Measurements from ENCODE around the gene MRO.
"Not testable (repeated sequence)": the region's sequence is repeated elsewhere in the genome, so short reads cannot be mapped to it uniquely, and the experiment has no call there.

Gene MRO

DNA sequence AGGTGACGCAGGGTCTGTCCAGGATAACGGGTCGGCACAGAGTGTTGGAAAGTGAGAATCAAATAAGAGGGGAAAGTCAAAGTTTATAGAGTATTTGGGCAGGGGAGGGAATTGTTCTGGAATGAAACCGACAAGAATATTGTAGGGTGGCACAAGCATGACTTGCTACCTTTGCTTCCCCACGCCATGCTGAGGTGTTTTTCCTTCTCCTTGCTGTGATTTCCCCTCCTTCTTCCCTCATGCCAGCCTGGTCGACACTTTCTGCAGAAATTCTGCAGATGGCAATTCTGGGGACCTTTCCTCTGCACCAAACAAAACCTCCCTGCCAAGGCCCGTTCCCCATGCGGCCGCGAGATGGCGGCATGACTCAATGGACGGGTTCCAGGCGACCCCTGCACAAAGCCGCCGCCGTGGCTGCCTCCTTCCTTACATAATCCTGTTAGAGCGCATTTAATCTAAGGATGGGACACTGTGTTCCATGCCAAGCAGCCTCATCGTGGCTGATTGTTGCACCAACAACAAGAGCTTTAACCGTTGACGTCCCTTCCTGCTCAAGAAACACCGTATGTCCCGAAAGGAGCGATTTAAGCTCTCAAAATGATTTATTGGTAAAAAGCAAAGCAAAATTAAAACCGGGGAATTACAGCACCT, at the start of gene MRO:
TSS of gene MRO (minus strand) at position 289 of the 651 bp plus-strand sequence. CDS start 10,616 bp downstream, outside the sequence.
- peak; percentile 58 for DNase-seq

DNA sequence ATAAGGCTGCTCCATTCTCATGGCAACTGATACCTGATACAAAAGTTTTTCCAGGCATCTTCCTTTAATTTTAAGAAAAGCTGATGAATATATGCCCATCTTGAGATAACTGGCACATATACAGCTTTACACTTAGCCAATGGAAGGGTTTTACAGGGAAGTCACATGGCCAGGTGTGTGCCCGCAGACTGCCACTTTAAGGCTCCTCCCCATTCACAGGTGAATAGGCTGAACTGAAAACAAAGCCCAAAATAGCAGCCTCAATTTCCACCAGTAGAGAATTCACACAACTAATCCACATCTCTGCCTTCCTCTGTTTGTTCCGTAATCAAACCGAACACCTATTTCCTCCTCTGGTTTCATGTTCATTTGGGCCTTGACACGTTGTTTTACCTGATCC, 49.3 kb upstream of the MRO start:
- DNase-seq, result no peak

DNA sequence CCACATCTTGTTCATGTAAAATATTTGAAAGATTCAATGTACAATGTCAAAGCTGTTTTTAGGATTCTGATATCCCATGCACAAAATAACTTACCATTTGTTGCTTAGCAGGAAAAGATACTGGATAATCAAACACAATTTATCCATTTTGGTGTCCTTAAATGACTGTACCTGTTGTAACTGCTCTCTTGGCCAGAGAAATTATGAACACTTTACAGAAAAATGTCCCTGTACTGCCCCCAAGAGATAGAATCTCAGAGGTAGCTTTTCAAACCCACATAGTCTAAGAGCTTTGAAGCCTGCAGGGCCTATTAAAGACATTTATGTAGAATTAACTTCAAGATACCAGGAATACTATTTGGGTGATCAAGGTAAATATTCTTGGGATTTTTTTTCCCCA, 46.9 kb upstream of the MRO start:
- peak; percentile 20 for DNase-seq

DNA sequence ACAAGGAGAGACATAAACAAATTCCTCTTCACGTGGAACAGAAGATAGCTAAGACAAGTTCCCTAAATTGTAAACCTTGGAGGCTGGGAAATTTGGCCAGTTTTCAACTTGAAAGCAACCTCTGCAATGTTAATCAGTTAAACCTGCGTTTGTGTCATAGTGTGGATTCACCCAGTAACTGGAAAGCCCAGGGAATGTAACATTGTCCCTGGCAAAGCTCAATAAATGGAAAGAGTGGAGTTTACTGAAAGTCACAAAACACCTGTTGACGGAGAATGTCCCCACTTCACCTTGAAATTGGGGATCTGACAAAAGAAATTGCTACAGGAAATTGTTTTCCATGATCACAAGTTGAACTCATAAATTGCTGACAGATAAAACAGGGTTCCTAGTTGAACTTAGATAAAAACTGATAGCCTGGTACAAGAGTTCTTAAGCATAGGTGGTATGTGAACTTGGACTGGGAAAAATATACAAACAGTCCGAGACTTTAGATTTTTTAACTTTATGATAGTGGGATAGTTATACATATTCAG, 44.1 kb upstream of the MRO start:
- no peak for DNase-seq

DNA sequence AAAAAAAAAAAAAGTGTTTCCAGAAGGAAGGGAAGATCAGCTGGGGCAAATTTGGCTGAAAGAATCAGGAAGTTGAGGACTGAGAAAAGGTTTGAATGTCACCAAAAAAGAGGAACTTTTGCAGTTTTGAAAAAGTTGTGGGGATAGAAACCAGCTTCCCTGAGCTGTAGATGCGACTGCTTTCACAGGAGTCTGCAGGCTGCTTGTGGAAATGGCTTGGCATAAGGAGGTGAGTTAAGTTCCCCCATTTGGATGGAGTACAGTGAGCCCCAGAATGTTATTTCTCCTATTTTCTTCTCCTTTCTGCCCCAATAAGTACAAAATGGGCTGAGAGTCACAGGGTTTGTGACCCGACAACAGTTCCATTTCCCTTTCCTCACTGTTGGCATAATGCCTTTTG, 42.6 kb upstream of the MRO start:
- peak; percentile 78 for DNase-seq

DNA sequence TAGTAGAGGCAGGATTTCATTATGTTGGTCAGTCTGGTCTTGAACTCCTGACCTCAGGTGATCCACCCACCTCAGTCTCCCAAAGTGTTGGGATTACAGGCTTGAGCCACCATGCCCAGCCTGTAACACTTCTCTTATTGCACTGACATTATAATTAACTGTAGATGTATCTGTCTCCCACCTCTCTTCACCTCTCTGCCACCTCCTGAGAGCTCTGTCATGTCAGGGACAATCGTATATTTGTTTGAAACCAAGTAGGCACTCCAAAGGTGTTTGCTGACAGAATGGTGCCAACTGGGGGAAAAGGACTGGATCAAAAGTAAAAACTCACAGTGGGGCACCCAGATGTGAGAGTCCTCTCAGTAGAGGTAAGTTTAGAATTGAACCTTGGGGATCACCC, 41.8 kb upstream of the MRO start:
- no peak for DNase-seq

DNA sequence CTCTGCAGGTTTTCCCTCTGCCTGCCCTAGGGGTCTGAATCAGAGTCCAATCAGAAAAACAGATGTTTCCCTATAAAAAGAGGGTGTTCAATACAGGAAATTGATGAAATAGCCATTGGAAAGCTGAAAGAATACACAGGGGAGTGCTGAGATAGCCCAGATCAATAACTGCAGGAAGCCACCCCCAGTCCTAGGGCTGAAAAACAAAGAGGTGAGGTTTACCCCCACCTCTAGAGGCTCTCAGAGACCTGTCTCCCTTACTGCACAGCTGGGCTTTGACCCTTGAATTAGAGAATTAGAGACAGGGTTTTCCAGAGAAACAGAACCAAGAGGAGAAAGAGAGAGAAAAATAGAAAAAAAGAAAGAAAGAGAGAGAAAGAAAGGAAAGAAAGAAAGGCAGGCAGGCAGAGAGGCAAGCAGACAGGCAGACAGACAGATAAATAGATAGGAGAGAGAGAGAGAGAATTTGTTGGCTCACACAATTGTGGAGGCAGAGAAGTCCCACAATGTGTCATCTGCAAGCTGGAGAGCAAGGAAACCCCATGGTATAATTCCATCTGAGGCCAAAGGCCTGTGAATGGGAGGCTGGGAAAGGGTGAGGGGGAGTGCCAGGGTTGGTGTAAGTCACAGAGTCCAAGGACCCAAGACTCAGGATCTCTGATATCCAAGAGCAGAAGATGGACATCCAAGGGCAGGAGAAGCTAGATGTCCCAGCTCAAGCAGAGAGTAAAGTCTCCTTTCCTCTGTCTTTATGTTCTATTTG, 40.2 kb upstream of the MRO start:
- DNase-seq, result no peak

DNA sequence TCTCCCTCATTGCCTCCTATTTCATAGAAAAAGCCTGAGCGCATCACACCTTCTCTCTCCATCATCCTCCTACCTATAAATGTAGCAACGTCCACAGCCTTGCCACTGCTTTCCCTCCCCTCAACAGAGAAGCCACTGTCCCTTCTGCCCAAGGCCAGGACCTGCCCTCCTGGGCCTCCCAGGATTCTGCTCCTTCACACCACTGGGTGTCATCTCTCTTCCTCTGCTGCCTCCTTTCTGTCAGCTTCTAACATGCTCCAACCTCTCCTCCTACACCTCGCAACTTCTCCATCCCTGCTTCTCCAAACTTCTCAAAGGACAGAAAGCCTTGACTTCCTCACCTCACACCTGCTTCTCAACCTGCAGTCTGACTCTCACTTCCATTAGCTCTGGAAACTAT, 37.9 kb upstream of the MRO start:
- no peak for DNase-seq

DNA sequence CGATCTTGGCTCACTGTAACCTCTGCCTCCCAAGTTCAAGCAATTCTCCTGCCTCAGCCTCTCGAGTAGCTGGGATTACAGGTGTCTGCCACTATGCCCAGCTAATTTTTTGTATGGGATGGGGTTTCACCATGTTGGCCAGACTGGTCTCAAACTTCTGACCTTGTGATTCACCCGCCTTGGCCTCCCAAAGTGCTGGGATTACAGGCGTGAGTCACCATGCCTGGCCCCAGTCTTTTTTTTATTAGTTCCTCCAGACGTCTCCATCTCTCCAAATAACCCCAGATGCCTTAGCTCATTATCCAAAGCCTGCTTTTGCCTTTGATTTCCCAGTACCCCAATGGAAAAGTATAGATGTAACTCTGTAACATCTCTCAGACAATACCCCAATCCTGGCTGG, 37.4 kb upstream of the MRO start:
- DNase-seq, result not testable (repeated sequence)

DNA sequence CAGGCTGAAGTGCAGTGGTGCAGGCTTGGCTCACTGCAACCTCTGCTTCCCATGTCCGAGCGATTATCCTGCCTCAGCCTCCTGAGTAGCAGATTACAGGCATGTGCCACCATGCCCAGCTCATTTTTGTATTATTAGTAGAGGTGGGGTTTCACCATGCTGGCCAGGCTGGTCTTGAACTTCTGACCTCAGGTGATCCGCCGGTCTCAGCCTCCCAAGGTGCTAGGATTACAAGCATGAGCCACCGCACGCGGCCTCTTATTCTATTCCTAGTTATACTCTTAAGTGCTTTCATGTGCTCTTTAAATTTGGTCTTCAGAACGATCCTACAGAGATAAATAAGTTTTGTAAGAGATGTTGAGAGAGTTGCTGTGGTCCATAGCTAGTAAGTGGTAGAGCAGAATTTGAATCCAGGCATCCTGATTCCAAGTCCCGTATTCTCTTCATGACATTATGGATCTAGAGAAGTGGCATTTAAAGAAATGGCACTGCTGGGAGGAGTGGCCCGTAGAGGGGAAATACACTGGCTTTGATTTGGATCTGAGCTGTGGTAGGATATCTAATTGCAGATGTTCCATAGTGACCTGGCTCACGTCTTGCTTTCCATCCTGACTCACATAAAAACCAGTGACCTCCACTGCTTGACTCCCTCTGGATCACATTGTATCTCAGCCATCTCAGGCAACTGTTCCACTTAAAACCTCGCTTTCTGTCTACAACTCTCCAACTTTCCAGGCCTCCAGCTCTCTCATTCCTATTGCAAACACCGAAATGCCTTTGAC, 36.4 kb upstream of the MRO start:
- DNase-seq, result no peak

DNA sequence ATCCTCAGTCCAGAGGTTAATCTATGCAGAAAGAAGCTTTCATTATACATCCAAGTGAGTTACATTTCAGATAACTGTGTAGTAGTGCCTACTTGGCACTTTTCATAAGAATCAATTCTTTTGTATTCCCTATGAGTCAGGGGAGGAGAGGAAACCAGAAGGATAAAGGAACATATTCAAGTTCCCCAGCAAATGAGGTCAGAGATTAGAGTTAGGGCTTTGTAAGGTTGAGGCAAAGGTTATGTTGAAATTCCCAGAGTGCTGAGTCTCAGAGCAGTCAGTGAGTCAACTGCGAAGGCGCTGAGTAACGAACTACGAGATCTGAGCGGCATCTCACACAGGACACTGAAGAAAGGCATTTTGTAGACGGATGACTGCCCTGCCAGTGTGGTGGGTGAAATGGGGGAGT, 34.1 kb upstream of the MRO start:
- no peak for DNase-seq

DNA sequence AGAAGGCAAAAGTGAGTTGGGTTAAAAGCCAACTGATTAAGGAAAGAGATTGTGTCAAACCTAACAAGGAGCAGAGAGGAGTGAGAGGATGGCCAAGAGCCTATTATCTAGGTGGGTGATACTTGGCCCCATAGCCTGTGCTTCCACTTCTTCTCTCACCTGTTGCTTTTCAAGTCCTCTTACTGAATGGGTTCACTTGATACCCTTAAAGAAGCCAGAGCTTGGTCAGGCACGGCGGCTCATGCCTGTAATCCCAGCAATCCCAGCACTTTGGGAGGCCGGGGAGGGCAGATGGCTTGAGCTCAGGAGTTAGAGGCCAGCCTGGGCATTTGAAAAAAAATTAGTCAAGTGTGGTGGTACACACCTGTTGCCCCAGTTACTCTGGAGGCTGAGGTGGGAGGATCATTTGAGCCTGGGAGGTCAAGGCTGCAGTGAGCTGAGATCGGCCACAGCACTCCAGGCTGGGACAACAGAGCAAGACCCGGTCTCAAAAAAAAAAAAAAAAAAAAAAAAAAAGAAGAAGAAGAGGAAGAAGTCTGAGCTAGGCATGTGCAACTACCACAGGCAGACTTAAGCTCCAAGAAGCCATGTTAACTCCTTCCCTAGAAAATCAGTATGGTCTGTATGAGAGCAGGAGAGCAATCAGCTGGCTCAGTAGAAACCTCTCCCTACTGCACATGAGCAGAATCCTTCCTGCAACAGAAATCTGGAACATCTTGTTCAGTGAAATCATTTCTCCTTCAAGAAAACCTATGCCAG, 30.7 kb upstream of the MRO start:
- no peak for DNase-seq

DNA sequence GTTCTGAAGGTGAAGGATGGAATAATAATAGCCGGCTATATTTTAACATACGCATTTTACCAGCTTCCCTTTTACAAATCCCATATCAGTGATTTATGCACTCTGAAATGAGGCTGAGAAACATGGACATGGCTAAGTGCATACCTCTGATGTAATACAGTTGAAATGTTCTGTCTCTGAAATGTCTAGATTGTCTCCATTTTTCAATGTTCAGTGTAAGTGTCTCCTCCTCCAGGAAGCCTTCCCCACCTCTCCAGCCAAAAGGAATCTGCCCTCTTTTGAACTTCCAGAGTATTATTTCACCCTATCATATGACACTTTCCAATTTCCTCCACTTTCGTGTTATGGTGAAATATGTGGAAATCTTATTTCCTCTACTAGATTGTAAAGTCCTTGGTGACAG, 29.6 kb upstream of the MRO start:
- DNase-seq, result no peak

DNA sequence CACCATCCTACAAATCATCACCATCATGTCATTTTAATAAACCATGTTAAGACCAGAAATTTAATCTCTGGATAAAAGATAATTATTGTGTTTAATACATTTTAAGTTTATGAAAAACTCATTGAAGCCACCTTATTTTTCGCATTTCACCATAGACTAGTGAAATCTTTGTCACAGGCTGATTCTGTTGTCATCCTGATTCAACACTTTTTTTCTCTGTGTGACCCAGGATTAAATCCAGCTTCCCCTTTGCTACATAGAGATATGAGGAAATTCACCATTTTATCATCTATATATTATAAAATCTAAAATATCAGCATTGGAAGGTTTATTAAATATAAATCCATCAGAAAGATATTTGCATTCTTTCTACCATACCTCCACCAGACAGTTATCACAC, 29.2 kb upstream of the MRO start:
- no peak for DNase-seq

DNA sequence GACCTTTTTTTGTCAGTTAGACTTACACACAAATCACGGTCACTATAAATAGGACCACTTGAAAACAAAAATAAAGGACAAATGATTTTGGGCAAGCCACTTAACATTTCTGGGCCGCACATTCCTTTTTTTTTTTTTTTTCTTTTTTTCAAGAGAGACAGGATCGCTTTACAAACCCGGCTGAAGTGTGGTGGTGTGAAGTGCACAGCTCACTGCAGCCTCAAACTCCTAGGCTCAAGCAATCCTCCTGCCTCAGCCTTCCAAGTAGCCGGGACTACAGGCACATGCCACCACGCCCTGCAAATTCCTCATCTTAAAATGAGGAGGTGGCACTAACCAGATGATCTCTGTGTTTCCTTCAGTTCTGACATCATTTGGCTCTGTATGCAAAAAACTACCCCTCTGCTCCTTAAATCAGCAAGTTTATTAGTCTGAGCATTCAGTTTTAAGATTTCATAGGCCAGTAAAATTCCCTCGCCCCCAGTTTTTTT, 28.3 kb upstream of the MRO start:
- no peak for DNase-seq

DNA sequence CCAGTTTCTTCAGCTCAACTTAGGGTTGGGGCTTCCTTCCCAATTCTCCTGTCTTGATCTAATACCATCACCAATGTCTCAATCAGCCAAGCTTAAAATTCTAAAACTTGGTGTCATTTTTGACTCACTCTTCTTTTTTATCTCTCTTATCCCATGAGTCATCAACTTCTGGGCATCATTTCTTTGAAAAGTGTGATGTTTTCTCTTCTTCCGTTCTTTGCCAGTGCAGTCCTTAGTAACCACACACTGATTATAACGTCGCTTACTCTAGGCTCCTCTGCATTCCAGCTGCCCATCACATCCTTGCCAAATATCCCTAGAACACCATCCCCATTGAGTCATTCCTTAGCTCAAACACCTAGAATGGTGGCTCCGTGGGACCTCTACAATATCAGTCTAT, 27.4 kb upstream of the MRO start:
- DNase-seq, result no peak

DNA sequence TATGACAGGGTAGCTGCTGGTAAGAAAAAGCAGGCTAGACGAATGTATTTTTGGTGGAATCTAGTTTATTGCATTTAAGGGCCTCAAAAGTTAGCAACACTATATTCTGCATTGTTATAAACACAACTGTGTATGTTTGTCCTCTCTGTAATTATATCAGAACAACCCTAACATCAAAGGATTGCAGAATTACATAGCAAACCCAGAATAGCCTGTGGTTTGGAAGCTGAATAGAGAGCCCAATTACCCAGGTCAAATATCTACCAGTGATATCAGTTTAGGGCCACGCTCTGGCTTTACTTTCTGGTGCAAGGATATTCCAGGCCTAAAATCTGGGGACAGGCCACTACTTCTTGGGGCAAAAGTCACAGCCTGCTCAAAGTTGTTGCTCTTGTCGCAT, 25.1 kb upstream of the MRO start:
- no peak for DNase-seq

DNA sequence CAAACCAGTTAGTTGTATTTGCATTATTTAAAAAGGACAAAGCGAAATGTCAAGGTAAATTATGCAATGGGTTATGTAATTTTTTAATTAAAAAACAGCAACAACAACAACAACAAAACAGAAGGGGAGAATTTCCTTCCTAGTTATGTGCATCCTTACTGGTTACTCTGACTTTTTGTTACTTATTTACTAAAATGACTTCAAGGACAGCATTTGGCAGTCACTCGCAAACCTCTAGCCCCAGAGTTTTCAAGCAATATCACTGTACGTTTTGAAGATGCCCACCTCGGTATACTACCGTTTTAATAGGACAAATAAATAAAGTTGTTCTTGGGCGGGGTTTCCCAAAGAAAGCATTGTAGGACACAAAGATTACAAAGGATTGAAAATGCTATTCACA, 24.7 kb upstream of the MRO start:
- DNase-seq, result no peak

DNA sequence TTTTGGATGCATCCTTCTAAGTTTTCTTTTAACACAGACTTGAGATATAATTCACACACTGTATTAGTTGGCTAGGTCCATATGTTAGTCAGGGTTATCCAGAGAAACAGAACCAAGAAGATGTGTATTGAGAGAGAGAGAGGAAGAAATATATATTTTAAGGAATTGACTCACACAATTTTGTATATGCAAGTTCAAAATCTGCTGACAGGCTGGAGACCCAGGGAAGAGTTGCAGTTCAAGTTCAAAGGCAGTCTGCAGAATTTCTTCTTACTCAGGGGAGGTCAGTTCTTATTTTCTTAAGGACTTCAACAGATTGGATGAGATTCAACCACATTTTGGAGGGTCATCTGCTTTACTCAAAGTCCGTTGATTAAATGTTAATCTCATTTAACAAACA, 23.0 kb upstream of the MRO start:
- no peak for DNase-seq

DNA sequence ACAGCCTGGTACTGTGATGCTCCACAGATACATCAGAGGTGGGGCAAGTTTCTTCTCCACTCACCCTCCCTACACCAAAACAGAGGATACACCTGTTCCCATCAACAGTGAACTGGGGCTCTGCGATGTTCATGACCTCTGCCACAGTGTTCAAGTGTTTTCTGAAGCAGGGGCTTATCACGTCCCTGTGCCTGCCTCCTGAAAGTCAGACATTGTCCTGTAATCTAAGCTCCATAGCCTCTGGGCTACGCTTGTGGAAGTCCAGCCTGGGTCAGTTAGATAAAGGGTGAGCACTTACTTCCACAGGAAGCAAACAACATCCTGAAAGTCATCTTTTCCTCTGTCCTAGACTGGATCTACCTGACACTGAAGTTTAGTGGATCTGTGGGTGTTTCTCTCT, 20.2 kb upstream of the MRO start:
- DNase-seq, result no peak

DNA sequence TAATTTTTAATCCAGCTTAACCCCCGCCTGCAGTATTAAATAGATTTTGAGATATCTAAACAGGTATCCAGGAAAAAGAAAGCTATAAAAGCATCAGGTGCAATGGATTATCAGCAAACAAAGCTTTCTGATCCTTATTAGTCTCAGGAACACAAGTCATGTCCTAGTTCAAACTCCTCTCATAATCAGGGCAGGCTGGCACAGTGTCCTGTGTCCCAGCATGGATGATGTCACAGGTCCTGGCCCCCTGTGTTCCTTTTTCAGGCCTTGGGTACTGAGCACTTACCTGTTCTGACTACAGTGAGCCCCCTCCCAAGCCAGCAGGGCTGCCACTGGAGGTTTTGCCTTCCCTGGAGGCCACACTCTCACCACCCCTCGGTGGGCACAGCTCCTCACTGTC, 19.5 kb upstream of the MRO start:
- DNase-seq, result no peak

DNA sequence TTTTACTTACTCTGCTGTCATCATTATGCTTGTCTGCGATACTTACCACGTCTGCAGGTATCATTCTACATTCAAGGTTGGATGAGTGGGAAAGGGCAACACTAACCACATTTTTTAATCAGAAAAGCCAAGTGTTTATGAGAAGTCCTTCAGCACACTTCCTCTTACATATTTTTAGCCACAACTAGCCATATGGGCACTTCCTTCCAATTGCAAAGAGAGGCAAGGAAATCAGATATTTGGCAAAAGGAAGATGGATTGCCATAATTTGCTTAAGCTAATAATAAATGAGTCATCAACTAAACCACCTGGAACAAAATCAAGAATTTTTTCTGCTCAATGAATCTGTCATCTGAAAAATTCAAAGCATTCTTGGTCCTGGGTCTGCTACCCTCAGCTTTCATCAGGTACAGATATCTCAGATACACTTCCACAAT, 16.7 kb upstream of the MRO start:
- DNase-seq, result peak; percentile 57

DNA sequence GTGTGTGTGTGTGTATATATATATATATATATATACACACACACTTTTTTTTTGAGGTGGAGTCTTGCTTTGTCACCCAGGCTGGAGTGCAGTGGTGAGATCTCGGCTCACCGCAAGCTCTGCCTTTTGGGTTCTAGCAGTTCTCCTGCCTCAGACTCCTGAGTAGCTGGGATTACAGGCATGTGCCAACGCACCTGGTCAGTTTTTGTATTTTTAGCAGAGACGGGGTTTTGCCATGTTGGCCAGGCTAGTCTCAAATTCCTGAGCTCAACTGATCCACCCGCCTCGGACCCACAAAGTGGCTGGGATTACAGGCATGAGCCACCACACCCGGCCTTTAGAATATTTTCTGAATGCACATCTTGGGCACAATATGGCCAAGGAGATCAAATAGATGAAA, 13.7 kb upstream of the MRO start:
- DNase-seq, result not testable (repeated sequence)
